ENCODE data around the gene CASZ1.

Gene CASZ1

DNA sequence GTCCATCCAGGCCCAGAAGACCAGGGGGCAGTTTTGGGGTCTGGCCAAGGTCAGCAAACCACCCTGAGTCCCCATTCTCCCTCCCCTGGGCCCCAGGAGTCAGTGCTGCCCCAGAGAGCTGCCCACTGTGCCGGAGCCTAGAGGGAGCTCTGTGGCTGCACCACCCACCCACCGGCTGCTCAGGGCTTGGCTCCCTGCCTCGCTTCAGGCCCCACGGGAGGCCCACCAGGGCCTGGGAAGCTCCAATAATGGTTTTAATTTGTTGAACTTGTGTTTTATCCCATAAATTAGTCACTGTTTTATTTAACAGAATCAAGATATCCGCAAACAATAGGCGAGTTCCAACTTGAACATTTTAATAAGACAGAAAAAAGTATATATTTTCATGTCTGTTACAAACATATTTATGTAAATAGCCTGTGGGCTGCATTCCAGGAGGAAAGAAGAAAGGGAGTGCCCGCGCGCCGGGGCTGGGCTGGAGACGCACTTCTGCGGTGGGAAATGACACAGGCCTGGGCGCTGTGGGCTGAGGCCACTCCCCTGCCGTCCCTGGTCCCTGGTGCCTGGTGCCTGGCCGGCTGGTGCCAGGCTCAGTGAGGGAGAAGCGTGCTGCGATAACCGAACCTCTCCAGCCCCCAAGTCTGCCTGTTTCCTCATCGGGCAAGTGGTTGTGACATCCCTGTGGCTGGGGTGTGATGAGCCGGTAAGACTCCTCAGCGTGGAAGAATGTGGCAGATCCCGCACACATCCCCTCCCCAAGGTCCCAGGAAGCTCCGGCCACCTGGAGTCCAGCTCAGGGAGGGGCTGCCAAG is 161.2 kb downstream of the CASZ1 start:
- DNase-seq, result no peak
- ATAC-seq, result no peak

DNA sequence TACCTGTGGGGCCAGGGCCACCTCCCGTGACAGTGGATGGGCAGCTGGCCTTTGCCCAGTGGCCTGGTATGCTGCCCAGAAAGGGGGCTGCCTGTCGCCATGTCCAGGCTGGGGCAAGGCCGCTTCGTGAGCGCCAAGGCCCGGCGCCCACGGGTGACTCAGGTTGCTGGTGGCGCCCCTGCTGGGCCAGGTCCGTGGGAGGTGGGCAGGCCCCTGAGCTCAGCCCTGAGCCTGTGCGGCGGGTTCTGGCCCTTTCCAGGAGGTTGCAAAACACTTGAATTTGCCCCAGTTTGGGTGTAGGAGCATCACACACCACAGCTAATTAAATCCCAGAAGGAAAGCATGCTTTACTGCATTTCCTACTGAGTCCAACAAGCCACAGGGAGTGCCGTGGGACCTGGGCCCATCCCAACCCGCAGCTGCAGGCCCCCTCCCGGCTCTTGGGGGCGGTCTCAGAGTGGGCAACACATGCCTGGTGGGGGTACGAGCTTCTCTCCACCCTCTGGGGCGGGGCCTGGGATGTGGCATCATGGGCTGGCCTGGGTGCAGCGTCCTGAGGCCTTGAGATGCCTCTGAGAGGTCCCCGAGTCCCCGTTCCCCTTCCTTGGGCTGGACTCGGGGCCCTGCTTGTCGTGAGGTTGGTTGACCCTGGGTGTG is 161.9 kb downstream of the CASZ1 start:
- ATAC-seq (no peak), DNase-seq (no peak)

DNA sequence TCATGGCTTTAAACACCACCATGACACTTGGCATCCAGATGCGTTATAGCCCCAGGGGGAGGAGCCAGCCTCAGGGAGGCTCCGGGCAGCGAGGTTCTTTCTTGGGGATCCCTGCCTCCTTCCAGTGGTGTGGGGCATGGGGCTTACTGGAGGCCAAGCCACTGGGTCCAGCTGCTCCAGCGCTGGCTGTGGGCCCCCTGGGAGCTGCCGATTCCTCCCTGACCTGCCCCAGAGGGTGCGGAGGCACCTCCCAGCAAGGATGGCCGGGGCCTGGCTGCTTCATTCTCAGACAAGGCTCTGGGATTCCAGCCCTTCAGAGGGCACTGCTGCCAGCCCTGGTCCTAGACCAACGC is 162.4 kb downstream of the CASZ1 start:
- DNase-seq (no peak), ATAC-seq (no peak)

DNA sequence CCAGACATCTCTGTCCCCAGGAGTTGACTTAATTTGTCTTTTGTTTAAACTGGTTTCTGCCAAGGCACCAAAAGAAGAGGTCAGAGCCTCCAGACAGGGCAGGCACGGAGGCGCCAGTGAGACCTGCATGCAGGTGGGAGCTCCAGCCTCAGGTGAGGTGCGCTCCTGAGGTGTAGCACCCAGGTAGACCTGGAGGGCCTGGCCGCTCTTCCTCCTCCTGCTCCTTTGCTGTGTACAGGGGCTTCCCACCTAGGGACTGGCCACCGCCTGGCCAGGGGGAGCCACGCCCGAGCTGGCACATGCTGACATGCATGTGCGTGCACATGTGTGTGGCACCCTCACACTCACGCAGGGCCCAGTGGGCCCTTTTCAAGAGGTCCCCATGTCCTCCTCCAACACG is 163.0 kb downstream of the CASZ1 start:
- no peak for ATAC-seq
- DNase-seq, result no peak

DNA sequence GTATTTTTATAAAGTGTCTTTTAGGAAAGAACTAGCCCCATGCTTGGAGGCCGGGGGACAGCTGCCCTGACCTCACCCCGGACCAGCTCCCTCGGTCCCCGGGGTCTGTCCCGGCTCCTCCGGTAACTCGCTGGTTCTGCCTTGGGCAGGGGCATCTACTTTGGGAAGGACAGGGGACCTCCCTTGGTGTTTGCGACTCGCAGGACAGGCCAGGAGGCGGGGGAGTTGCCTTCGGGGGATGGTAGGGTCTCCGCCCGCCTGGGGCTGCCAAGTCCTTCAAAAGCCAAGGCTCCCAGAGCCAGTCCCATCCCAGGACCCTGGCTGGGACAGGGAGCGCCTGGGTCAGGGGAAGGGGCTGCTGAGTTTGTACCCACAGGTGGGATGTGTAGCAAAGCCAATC is 163.8 kb downstream of the CASZ1 start:
- DNase-seq, result no peak

DNA sequence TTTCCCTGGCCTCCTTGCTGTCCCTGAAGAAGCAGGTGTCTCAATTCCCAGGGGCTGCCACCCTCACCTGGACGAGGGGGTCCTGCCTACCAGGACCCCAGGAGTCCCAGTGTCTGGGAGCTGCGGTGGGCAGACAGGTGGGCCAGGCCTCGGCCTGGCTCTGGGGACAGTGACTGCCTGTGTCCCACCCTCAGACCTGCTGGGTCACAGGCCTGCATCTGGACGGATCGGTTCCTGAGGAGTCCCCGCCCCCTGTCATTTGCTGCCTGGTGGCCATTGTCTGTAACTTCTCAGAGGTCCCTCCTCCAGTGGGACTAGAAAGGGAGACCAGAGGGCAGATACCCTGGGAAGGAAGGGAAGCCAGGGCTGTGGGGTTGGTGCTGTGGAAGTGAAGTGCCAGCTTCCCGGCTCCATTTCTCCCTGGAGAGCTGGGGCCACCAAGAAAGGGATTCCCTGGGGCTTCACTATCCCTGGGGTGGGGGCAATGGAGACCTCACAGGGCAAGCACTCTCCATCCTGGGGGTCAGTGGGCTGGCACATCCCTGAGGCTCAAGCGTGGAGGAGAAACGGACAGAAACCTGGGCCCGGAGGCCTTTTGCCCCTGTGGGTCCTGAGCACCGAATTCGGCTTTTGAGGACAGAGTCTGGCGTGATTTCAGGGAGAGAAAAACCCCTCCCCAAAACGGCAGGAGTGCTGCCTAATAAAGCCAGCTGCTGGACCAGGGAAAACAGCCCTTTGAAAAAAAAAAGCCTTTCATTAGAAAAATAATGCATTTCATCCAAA is 164.4 kb downstream of the CASZ1 start:
- ATAC-seq (no peak), DNase-seq (no peak)

More for the DNA sequence above, 163.8 kb downstream of the CASZ1 start:
- no peak for ATAC-seq

DNA sequence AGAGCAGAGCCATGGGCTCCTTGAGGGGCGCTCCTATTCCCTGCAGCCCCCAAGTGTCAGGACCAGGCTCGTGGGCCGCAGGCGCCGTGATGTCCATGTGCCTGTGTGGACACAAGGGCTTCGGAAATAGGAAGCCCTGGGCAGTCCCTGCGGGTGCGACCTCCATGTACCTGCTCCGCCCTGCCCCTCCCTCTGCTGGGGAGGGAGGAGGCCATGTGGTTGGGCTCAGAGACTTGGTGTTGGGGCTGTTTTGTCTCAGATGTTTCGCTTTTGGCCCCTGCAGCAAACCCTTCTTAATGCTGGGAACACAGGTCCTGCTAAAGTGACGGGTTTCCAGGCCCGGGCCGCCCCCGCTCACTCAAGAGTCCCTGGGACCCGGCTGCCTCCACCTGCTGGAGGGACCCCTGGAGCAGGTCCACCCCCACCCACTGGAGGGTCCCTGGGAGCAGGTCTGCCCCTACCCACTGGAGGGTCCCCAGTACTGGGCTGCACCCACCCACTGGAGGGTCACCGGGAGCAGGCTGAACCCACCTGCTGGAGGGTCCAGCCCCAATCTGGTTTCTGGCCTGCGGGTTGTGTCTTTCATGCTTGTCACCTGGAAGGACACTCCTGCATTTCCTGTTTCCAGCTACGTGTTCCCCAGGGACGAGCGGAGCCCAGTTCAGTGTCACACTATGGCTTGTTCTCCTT is 165.2 kb downstream of the CASZ1 start:
- no peak for DNase-seq

DNA sequence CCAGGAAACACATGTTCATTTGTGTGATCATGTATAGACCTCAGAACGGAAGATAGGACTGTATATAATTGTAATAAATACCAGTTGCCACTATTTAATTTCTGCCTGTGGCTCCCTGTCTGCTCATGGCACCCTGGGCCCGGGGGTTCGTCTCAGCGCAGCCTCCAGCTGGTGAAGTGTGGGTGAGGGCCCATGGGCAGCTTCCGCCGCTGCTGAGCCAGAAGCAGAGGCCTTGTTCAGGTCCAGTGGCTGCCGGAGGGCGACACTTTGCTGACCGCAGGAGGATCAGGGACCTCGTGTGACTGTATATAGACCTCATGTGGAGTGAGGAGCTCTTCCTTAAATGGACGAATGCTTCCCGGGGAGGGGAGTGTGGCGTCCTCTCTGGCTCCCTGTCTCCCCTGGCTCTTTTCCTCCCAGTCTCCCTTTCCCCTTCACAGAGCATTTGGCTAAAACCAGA is 165.8 kb downstream of the CASZ1 start:
- DNase-seq (no peak), ATAC-seq (no peak)

More for the DNA sequence above, 165.2 kb downstream of the CASZ1 start:
- ATAC-seq, result no peak

DNA sequence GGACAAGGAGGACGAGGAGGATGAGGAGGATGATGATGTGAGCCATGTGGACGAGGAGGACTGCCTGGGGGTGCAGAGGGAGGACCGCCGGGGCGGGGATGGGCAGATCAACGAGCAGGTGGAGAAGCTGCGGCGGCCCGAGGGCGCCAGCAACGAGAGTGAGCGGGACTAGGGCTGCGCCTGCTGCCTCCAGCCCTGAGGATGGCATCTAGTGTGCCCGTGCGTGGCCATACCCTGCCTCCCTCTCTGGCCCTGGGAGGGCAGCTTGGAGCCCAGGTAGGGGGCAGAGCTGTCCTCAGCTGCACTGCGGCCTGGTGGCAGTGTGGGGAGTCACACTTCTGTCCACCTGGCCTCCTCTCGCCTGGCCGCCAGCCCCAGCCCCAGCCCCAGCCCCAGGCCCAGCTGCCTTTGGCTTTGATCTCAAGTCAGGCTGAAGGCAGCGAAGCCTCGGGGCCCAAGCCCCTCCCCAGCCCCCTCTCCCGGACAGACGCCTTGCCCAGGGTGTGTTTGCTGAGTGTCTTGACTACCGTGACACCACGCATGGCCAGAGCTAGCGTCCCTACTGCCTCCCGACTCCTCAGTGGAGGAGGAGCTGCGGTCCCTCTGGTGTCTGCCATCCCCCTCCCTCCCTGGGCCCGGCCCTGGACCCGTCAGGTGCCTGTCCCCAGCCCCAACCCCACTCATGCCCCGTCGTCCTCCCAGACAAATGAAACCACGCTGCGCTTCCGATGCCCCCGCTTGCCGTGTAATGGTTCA is 166.5 kb downstream of the CASZ1 start:
- DNase-seq (no peak), ATAC-seq (no peak)

DNA sequence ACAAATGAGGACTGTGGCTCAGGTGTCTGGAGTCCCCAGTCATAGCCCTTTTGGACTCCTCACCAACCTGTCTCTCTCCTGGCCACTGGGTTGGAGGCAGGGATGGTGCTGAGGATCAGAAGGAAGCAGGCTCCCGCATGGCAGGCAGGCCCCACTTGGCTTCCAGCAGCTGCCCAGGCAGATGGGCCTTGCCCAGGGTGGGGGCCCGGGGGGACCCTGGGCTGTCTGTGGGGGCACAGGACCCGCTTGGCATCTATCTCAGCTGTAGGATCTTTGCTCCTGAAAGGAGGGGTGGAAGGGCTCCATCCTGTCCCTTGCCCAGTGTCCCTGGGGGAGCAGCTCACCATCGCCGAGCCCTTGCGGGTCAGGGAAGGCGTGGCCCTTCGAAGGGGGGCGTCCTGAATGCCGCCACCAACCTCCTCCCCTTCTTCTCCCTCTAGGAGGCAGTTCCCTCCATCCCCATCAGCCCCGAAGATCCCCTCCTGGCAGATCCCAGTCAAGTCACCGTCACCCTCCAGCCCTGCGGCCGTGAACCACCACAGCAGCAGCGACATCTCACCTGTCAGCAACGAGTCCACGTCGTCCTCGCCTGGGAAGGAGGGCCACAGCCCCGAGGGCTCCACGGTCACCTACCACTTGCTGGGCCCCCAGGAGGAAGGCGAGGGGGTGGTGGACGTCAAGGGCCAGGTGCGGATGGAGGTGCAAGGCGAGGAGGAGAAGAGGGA is 167.2 kb downstream of the CASZ1 start:
- no peak for DNase-seq

DNA sequence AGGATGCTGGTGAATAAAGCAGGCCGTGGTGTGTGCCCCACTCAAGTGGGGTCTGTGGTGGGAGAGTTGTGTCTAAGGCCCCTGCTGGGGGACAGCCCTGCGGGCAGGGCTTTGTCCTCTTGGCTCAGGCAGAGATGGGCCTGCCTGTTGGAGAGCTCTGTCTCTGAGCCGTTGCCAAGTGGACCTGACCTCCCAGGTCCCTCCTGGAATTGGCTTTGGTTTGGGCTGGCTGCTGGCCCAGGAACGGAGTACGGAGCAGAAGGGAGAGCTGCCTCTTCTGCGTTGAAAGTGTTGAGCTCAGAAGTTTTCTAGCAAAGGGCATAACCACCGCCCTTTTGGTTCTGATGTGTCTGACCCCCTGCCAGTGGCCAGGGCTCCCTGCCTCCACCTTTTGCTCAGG is 167.8 kb downstream of the CASZ1 start:
- ATAC-seq (no peak), DNase-seq (no peak)

More for the DNA sequence above, 167.2 kb downstream of the CASZ1 start:
- no peak for ATAC-seq

DNA sequence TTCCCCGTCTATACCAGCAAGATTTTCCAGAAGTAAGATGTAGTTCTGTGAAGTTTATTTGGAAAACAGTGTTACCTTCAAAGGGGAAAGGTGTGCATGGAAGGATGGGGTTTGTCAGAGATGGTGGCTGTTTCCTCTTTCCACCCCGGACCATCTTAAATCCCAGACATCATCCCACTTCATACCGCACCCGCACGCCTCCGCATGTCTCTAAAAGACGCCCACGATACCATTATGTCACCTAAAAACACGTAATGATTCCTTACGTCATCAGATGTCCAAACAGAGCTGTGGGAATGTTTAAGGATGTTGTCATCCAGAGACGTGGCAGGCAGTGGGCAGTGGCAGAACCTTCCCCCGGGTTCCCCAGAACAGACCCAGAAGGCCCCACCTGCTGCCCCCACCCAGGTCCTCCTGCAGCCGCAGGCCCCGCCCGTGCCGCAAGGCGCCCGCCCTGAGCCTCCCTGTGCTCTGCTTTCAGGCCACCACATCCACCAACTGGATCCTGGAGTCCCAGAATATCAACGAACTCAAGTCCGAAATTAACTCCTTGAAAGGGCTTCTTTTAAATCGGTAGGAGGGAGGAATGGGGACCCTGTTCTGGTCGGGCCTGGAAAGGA is 169.5 kb downstream of the CASZ1 start:
- DNase-seq (no peak), ATAC-seq (no peak)

DNA sequence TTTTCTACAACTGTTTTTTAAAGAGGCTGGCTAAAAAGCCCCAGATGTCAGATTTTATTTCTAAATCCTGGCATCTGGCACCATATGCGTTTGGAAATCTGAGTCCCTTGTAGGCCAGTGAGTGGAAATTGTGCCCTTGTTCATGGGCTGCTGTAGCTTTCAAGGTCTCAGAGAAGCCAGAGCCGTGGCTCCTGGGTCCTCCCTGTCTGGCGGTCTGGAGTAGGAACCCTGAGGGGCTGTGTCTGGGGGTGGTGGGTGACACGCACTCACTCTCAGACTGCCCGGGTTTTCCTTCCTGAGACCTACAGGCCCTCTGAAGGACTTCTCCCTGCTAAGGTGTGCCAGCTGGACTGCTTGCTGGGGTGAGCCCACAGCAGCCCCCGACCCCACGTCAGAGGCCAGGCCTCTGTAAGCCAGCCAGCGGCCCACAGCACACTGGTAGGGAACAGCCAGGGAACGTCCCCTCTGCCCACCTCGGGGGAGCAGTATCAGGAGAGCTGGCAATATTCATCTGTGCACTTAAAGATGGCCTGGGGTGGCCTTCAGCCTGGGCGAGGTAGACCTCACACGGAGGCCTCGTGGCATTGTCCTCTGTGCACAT is 170.2 kb downstream of the CASZ1 start:
- ATAC-seq (no peak), DNase-seq (no peak)

DNA sequence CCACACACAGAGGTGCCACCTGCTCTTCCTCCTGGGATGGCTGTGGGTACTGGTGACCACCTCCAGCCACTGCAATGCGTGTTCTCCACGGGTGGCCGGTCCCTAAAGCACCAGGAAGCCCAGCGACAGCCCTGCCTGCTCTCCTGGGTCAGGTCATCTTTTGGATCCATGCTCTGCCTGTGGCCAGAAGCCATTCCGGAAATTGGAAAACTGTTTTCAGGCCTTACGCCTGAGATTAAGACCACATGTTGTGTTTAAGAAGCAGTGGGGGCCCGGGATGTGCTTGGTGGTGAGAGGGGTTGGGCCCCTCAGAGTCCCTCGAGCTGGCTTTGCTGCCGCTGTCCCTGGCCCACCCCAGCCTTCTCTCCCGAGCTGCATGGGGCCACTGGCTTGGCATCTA is 170.9 kb downstream of the CASZ1 start:
- ATAC-seq (no peak), DNase-seq (no peak)

DNA sequence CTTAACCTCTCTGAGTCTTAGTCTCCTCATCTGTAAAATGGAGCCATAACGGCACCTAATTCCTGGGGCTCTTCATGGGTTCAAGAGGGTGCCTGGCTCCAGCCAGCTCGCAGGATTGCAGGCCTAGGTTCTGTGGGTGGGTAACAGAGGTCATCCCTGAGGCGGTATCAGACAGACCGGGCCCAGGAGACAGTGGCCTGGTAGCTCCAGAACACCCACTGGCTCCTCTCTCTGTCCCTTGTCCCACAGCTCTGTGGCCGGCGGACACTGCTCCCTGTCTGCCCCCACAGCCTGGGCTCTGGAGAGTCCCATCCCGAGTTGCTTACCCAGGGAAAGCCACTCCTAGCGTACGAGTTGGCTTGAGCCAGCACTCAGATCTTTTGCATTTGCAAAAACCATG is 171.4 kb downstream of the CASZ1 start:
- no peak for ATAC-seq
- no peak for DNase-seq

DNA sequence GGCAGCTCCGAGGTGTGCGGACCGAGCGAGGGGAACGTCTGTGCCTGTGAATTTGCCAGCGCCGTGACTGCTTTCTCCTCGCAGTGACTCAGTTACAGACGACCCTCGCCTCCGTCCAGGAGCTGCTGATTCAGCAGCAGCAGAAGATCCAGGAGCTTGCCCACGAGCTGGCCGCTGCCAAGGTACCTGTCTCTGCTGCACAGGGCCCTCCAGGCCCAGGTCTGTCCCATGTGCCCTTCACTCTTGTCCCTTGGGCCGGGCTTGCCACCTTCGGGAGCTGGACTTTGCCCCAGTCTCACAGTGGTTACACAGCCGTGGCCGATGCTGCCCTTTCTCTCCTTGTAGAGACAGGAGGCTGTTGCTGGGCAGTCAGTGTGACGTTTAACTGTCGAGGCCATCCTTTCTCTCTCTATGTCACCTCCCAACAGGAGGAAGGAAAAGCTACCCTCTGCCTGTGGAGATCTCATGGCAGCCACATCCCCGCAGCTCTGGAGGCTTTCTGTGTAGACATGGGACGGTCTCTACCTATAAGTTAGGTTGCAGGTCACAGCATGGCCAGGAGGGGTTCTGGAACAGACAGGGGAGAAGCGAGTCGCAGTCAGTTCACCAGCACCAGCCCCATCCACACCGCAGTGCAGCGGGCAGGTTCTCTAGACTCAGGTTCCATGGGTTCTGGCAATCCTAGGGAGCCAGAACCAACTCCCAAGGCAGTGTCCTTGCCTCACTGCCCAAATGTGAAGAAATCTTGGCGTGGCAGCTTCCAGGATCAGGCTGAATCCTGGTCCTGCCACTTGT is 172.0 kb downstream of the CASZ1 start:
- ATAC-seq, result no peak
- DNase-seq, result no peak

DNA sequence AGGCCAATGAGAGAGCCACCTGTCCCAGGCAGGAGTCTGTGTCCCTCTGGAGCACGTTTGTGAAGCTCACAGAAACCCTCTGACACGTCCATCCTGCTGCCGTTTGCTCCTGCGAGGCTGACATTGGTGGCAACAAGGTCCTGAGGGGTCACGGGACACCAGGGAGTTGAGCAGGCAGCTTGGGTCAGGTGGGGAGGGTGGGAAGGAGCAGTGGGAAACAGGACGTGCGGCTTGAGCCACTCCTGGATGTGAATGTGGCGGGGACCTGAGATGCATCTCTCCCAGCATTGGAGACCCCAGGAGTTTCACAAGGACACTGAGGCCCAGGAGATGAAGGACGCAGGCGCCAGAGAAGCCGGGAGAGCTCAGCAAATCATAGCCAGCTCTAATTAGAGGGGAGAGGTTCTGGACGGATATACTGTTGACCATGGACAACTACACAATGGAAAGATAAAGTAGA is 172.7 kb downstream of the CASZ1 start:
- no peak for ATAC-seq
- DNase-seq, result no peak

DNA sequence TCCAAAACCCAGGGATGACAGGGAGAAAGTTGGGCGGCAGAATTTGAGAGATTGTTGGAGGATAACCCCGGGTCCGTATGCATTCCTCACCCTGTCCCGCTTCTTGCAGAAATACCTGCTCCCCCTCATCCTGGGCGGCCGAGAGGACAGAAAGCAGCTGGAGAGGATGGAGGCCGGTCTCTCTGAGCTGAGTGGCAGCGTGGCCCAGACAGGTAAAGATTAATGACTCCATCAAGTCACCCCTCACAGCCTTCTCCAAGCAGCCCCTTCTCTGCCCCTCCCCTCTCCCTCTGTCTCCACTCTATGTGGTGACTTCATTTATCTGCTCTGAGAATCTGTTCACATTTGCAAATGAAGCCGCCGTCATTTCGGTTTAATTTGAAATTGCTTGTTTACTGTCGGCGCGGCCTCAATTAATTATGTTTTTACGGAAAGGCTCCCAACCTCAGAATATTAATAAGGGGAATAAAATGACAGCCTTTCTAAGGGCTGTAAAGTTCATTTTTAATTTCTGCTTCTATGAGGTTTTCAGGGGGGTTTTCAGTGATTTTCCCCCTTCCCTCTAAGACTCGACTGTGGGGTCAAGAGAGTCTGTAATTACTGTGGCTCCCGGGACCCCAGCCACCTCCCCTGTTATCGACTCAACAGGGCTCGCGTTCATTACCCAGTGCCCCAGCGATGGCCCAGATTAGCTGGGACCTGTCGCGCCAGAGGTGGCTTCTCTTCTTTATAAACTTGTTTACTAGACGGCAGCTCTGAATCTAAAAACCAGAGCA is 173.3 kb downstream of the CASZ1 start:
- ATAC-seq (no peak), DNase-seq (no peak)
